ENCODE data around the gene DMD. TPM values are rescaled to one million over a fixed set of nuclear protein-coding genes. Genes with fewer than 3 reads are reported as not detected.
A peak's percentile ranks its signal among the peaks of the same experiment; 100 is the strongest.

Gene DMD
- total RNA-seq, 1 donor from 2014 or later, result 22.2 TPM

GRCh38 chrX:33045882-33046281 lies 165.5 kb downstream of the DMD start:
- TF ChIP-seq EZH2 (IDR thresholded peaks at IDR 0.05; ENCODE audit: insufficient read depth, low read length), result no peak
- TF ChIP-seq, protein P1, sequence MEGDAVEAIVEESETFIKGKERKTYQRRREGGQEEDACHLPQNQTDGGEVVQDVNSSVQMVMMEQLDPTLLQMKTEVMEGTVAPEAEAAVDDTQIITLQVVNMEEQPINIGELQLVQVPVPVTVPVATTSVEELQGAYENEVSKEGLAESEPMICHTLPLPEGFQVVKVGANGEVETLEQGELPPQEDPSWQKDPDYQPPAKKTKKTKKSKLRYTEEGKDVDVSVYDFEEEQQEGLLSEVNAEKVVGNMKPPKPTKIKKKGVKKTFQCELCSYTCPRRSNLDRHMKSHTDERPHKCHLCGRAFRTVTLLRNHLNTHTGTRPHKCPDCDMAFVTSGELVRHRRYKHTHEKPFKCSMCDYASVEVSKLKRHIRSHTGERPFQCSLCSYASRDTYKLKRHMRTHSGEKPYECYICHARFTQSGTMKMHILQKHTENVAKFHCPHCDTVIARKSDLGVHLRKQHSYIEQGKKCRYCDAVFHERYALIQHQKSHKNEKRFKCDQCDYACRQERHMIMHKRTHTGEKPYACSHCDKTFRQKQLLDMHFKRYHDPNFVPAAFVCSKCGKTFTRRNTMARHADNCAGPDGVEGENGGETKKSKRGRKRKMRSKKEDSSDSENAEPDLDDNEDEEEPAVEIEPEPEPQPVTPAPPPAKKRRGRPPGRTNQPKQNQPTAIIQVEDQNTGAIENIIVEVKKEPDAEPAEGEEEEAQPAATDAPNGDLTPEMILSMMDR (IDR thresholded peaks at IDR 0.05; ENCODE audit: insufficient read depth, low read depth, low read length), result no peak
- Mint-ChIP-seq H3K4me1 (ENCODE audit: low read depth, unreplicated experiment) (no peaks in the 10 kb centered on the region), H3K27ac (ENCODE audit: unreplicated experiment) (no peak overlapping the region), H3K9me3 (ENCODE audit: unreplicated experiment) (no peaks in the 10 kb centered on the region), H3K4me3 (ENCODE audit: unreplicated experiment) (no peak overlapping the region), H3K27me3 (ENCODE audit: low read depth, unreplicated experiment) (no peaks in the 10 kb centered on the region), H3K36me3 (ENCODE audit: low read depth, unreplicated experiment) (no peaks in the 10 kb centered on the region)
- Histone ChIP-seq H3K4me2 (ENCODE audit: low read length) (no peak overlapping the region), H3K27me3 (ENCODE audit: insufficient read depth, low read length) (no peaks in the 10 kb centered on the region), H3K9me3 (ENCODE audit: insufficient read depth, low read depth, low read length) (no peaks in the 10 kb centered on the region), H3K4me1 (ENCODE audit: insufficient read depth, low read length) (no peaks in the 10 kb centered on the region), H4K20me1 (ENCODE audit: insufficient read depth, low read length) (no peaks in the 10 kb centered on the region), H3K36me3 (ENCODE audit: insufficient read depth, low read length) (no peaks in the 10 kb centered on the region), H3K79me2 (ENCODE audit: insufficient read depth, low read length) (no peaks in the 10 kb centered on the region), H3K9ac (ENCODE audit: low read length) (no peak overlapping the region), H3K27ac (ENCODE audit: low read depth, low read length) (no peak overlapping the region), H3K4me3 (ENCODE audit: insufficient read depth, low read depth, low read length) (no peak overlapping the region), H2AFZ (ENCODE audit: low read depth, low read length) (no peak overlapping the region)
- DNase-seq (ENCODE audit: low read depth) (no peak), FAIRE-seq (peak; percentile 39)

- Mint-ChIP-seq H3K27me3 (ENCODE audit: low read depth, unreplicated experiment) (no peaks in the 10 kb centered on the region), H3K9me3 (ENCODE audit: unreplicated experiment) (no peaks in the 10 kb centered on the region), H3K4me3 (ENCODE audit: unreplicated experiment) (no peak overlapping the region), H3K27ac (ENCODE audit: unreplicated experiment) (no peak overlapping the region), H3K4me1 (ENCODE audit: low read depth, unreplicated experiment) (no peaks in the 10 kb centered on the region), H3K36me3 (ENCODE audit: low read depth, unreplicated experiment) (no peaks in the 10 kb centered on the region)
- Histone ChIP-seq H2AFZ (ENCODE audit: low read depth, low read length) (no peak overlapping the region), H3K9me3 (ENCODE audit: insufficient read depth, low read depth, low read length) (no peaks in the 10 kb centered on the region), H3K79me2 (ENCODE audit: insufficient read depth, low read length) (no peaks in the 10 kb centered on the region), H3K27me3 (ENCODE audit: insufficient read depth, low read length) (no peaks in the 10 kb centered on the region), H3K4me3 (ENCODE audit: insufficient read depth, low read depth, low read length) (no peak overlapping the region), H3K27ac (ENCODE audit: low read depth, low read length) (no peak overlapping the region), H3K9ac (ENCODE audit: low read length) (no peak overlapping the region), H3K36me3 (ENCODE audit: insufficient read depth, low read length) (no peaks in the 10 kb centered on the region), H4K20me1 (ENCODE audit: insufficient read depth, low read length) (no peaks in the 10 kb centered on the region), H3K4me2 (ENCODE audit: low read length) (no peak overlapping the region), H3K4me1 (ENCODE audit: insufficient read depth, low read length) (no peaks in the 10 kb centered on the region)
- no peak for FAIRE-seq
- TF ChIP-seq EZH2 (IDR thresholded peaks at IDR 0.05; ENCODE audit: insufficient read depth, low read length), result no peak
- TF ChIP-seq, protein P1 (IDR thresholded peaks at IDR 0.05; ENCODE audit: insufficient read depth, low read depth, low read length), result no peak
- DNase-seq (ENCODE audit: low read depth), result no peak
Measured at GRCh38 chrX:33045245-33045644, 166.1 kb downstream of the DMD start.

- H3K4me1 ChIP-seq (ENCODE audit: insufficient read depth, low read length), result no peaks in the 10 kb centered on the region
- Mint-ChIP-seq H3K4me3 (ENCODE audit: unreplicated experiment) (no peak overlapping the region), H3K4me1 (ENCODE audit: low read depth, unreplicated experiment) (no peaks in the 10 kb centered on the region), H3K27me3 (ENCODE audit: low read depth, unreplicated experiment) (no peaks in the 10 kb centered on the region), H3K36me3 (ENCODE audit: low read depth, unreplicated experiment) (no peaks in the 10 kb centered on the region), H3K9me3 (ENCODE audit: unreplicated experiment) (no peaks in the 10 kb centered on the region), H3K27ac (ENCODE audit: unreplicated experiment) (no peak overlapping the region)
- no peak overlapping the region for H3K27ac ChIP-seq (ENCODE audit: low read depth, low read length)
- H3K4me3 ChIP-seq (ENCODE audit: insufficient read depth, low read depth, low read length), result no peak overlapping the region
- no peaks in the 10 kb centered on the region for H3K79me2 ChIP-seq (ENCODE audit: insufficient read depth, low read length)
- H3K36me3 ChIP-seq (ENCODE audit: insufficient read depth, low read length), result no peaks in the 10 kb centered on the region
- H3K9me3 ChIP-seq (ENCODE audit: insufficient read depth, low read depth, low read length), result no peaks in the 10 kb centered on the region
- peak; percentile 32 for FAIRE-seq
- no peak overlapping the region for H3K9ac ChIP-seq (ENCODE audit: low read length)
- DNase-seq (ENCODE audit: low read depth), result no peak
- no peak overlapping the region for H3K4me2 ChIP-seq (ENCODE audit: low read length)
- no peaks in the 10 kb centered on the region for H4K20me1 ChIP-seq (ENCODE audit: insufficient read depth, low read length)
- TF ChIP-seq, protein P1 (IDR thresholded peaks at IDR 0.05; ENCODE audit: insufficient read depth, low read depth, low read length), result no peak
- no peak for TF ChIP-seq EZH2 (IDR thresholded peaks at IDR 0.05; ENCODE audit: insufficient read depth, low read length)
- H3K27me3 ChIP-seq (ENCODE audit: insufficient read depth, low read length), result no peaks in the 10 kb centered on the region
- no peak overlapping the region for H2AFZ ChIP-seq (ENCODE audit: low read depth, low read length)
Measured at GRCh38 chrX:33041141-33041540, 170.2 kb downstream of the DMD start.

All from astrocyte (in vitro differentiated cells and primary cell).